CD14-positive monocyte (primary cell): ENCODE results near the gene ARRB1. TPM values are rescaled to one million over a fixed set of nuclear protein-coding genes. Genes with fewer than 3 reads are reported as not detected.

Experiments
- DNase-seq, 3 donors: peaks; one replicate each; pipeline ENCODE4 v3.0.0-alpha.2; 2011 to 2022
- H2AFZ ChIP-seq: 2 replicates; pipeline ENCODE4 v1.6.0; 2012; ENCODE audit warnings: mild to moderate bottlenecking, low read depth, low read length, inconsistent platforms; ENCODE audit not compliant: insufficient read depth, poor library complexity, severe bottlenecking
- H3K27ac ChIP-seq, 2 donors: 1 replicate in 1 of 2; 2 replicates in 1 of 2; pipeline ENCODE4 v1.5.1; 2012 to 2013; ENCODE audit warnings: low read length in 2 of 2, control low read depth in 1 of 2, inconsistent platforms in 1 of 2, low read depth in 1 of 2, mild to moderate bottlenecking in 1 of 2
- H3K27me3 ChIP-seq, 2 donors: one replicate each; pipeline versions ENCODE4 v1.6.0 to v1.6.1; 2011 to 2013; ENCODE audit warnings: low read length in 2 of 2; ENCODE audit not compliant: control insufficient read depth in 2 of 2, insufficient read depth in 2 of 2
- H3K36me3 ChIP-seq, 2 donors: replicated peaks in 1 of 2; 1 replicate in 1 of 2; 2 replicates in 1 of 2; pipeline versions ENCODE4 v1.5.1 to v1.6.1; 2012 to 2013; ENCODE audit warnings: low read length in 2 of 2, control low read depth in 1 of 2, inconsistent platforms in 1 of 2, mild to moderate bottlenecking in 1 of 2; ENCODE audit not compliant: insufficient read depth in 2 of 2, control insufficient read depth in 1 of 2
- H3K4me1 ChIP-seq, 2 donors: 1 replicate in 1 of 2; 2 replicates in 1 of 2; pipeline versions ENCODE4 v1.5.1 to v1.6.1; 2012 to 2013; ENCODE audit warnings: low read length in 2 of 2, control low read depth in 1 of 2, inconsistent platforms in 1 of 2, mild to moderate bottlenecking in 1 of 2, moderate library complexity in 1 of 2; ENCODE audit not compliant: insufficient read depth in 2 of 2, control insufficient read depth in 1 of 2
- H3K4me2 ChIP-seq: replicated peaks from 2 replicates; pipeline ENCODE3; 2012; ENCODE audit warnings: low read length, moderate library complexity, mild to moderate bottlenecking; ENCODE audit not compliant: poor library complexity, severe bottlenecking; ENCODE audit errors: extremely low read depth
- H3K4me3 ChIP-seq, 3 experiments: fragments of 200-600 bp in 1 of 3; sonication (generic) in 1 of 3; replicated peaks in 1 of 3; 1 replicate in 2 of 3; 2 replicates in 1 of 3; pipeline ENCODE4 v1.5.1; 2011 to 2013; ENCODE audit warnings: low read length in 3 of 3, mild to moderate bottlenecking in 3 of 3, control low read depth in 2 of 3, low read depth in 2 of 3, inconsistent platforms in 1 of 3, moderate library complexity in 1 of 3
- H3K79me2 ChIP-seq: 2 replicates; pipeline ENCODE4 v1.6.0; 2012; ENCODE audit warnings: mild to moderate bottlenecking, control low read depth, inconsistent platforms, low read length, moderate library complexity; ENCODE audit not compliant: insufficient read depth
- H3K9ac ChIP-seq: 2 replicates; pipeline ENCODE4 v1.6.0; 2017; ENCODE audit warnings: low read length, mild to moderate bottlenecking; ENCODE audit not compliant: insufficient read depth, poor library complexity, severe bottlenecking
- H3K9me3 ChIP-seq, 2 donors: replicated peaks in 1 of 2; 1 replicate in 1 of 2; 2 replicates in 1 of 2; pipeline versions ENCODE4 v1.5.1 to v1.6.1; 2012 to 2013; ENCODE audit warnings: low read length in 2 of 2, control low read depth in 1 of 2; ENCODE audit not compliant: control insufficient read depth in 1 of 2, insufficient read depth in 1 of 2
- H4K20me1 ChIP-seq: 2 replicates; pipeline ENCODE4 v1.6.0; 2012; ENCODE audit warnings: mild to moderate bottlenecking, low read length, control low read depth, moderate library complexity; ENCODE audit not compliant: insufficient read depth
- H3K27ac Mint-ChIP-seq, 7 donors: one replicate each; pipeline ENCODE4 v1.8.0; 2020; ENCODE audit warnings: mild to moderate bottlenecking in 7 of 7, mixed read lengths in 7 of 7, moderate library complexity in 6 of 7, inconsistent platforms in 2 of 7
- H3K27me3 Mint-ChIP-seq, 3 donors: one replicate each; pipeline ENCODE4 v1.8.0; 2021 to 2022; ENCODE audit warnings: low read depth in 3 of 3, mild to moderate bottlenecking in 3 of 3, mixed read lengths in 3 of 3, moderate library complexity in 3 of 3, inconsistent platforms in 1 of 3
- H3K36me3 Mint-ChIP-seq, 2 donors: one replicate each; pipeline ENCODE4 v1.8.0; 2020; ENCODE audit warnings: mixed read lengths in 2 of 2, inconsistent platforms in 1 of 2, mild to moderate bottlenecking in 1 of 2
- H3K4me1 Mint-ChIP-seq: one replicate; pipeline ENCODE4 v1.8.0; 2020; ENCODE audit warnings: mild to moderate bottlenecking, mixed read lengths
- H3K4me3 Mint-ChIP-seq, 2 donors: one replicate each; pipeline ENCODE4 v1.8.0; 2020; ENCODE audit warnings: mild to moderate bottlenecking in 2 of 2, mixed read lengths in 2 of 2, moderate library complexity in 1 of 2
- H3K9me3 Mint-ChIP-seq, 7 donors: one replicate each; pipeline ENCODE4 v1.8.0; 2020 to 2022; ENCODE audit warnings: mixed read lengths in 7 of 7, mild to moderate bottlenecking in 6 of 7, moderate library complexity in 6 of 7, inconsistent platforms in 2 of 7
- WGBS: methylation state at CpG from one replicate; pipeline ENCODE4 v1.1.5; 2013; ENCODE audit warnings: missing lambda C conversion rate; ENCODE audit not compliant: insufficient coverage; 5-methylcytosine and 5-hydroxymethylcytosine counted together
- intact Hi-C, 2 donors: fragments of 100-400 bp; cut with micrococcal nuclease; formaldehyde crosslinking; loops; one replicate each; pipeline versions ENCODE4 v1.15.0 to v1.15.1; 2023
- polyA plus RNA-seq, 3 donors: library from polyadenylated mRNA; depleted of rRNA in 1 of 3; unstranded in 2 of 3; stranded (reverse) in 1 of 3; fragments of 300-500 nt in 2 of 3; fragments of >200 nt in 1 of 3; fragmentation: Illumina TruSeq in 2 of 3; gene quantifications; 1 replicate in 2 of 3; 2 replicates in 1 of 3; pipeline ENCODE4 v1.2.3, GENCODE V29; 2012 to 2021
- TF ChIP-seq, protein P1 (sequence below): fragments of 200-600 bp; IDR thresholded peaks from one replicate; pipeline ENCODE4 v1.8.0; 2022; ENCODE audit warnings: antibody characterized with exemption, mild to moderate bottlenecking

ARRB1 gene
- polyA plus RNA-seq, 3 donors = 52.6 to 114 (median 66.5) TPM

DNA sequence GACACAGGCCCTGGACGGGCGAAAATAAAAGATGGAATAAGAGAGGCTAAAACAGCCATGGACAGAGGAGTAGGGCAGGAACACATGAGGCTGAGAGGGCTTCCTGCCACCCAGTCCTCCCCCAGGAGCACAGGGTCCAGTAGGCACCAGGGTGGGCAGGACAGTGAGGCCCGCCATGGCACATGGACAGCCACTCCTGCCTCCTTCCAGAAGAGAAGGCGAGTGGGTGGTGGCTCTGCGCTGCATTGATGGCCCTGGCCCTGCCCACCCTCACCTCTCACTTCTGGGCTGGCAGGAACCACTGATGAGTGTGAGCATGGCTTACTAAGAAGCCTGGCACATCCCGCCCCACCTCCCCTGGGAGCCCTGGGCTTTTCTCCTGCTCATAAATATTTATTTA, 59.7 kb downstream of the ARRB1 start:
- Mint-ChIP-seq H3K9me3 (no peaks in the 10 kb centered on the region), H3K36me3 (peaks cover 65 to 90% of the 10 kb centered on the region in 2 donors), H3K4me1 (peaks cover 8% of the 10 kb centered on the region), H3K27me3 (peaks cover 0 to 4% (median 1%) of the 10 kb centered on the region in 3 donors), H3K4me3 (no peak overlapping the region), H3K27ac (peak overlapping the region in 3 of 7 donors; percentile 33 to 57 (median 33))
- Histone ChIP-seq H3K27me3 (no peaks in the 10 kb centered on the region), H3K4me2 (no peak overlapping the region), H3K9me3 (no peaks in the 10 kb centered on the region), H3K4me3 (no peak overlapping the region), H3K27ac (no peak overlapping the region), H3K4me1 (no peaks in the 10 kb centered on the region), H3K9ac (no peak overlapping the region), H2AFZ (no peak overlapping the region), H3K36me3 (peaks cover 54 to 92% of the 10 kb centered on the region in 2 donors), H3K79me2 (peaks cover 79% of the 10 kb centered on the region), H4K20me1 (peaks cover 99% of the 10 kb centered on the region)
- 100% methylated on average over 1 of the region's 6 CpGs for WGBS
- no peak for DNase-seq
- intact Hi-C loops = no loop called here
- TF ChIP-seq, protein P1, sequence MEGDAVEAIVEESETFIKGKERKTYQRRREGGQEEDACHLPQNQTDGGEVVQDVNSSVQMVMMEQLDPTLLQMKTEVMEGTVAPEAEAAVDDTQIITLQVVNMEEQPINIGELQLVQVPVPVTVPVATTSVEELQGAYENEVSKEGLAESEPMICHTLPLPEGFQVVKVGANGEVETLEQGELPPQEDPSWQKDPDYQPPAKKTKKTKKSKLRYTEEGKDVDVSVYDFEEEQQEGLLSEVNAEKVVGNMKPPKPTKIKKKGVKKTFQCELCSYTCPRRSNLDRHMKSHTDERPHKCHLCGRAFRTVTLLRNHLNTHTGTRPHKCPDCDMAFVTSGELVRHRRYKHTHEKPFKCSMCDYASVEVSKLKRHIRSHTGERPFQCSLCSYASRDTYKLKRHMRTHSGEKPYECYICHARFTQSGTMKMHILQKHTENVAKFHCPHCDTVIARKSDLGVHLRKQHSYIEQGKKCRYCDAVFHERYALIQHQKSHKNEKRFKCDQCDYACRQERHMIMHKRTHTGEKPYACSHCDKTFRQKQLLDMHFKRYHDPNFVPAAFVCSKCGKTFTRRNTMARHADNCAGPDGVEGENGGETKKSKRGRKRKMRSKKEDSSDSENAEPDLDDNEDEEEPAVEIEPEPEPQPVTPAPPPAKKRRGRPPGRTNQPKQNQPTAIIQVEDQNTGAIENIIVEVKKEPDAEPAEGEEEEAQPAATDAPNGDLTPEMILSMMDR = no peak

DNA sequence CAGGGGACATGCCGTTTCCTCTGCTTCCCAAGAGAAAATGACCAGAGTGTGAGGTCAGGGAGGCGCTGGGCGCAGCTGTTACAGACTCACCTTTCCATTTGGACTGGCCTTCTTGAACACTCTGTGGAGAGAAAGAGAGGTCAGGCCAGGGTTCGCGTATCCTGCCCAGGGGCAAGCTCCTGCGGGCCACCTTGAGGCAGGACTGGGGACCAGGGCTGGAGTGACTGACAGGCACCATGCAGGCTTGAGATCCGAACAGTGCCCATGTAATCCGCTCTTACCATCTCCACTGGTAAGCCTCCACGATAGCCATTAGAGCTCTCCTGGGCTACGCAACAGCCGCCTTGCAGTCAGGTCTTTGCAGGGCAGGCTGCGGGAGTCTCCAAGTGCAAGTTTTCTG, 61.5 kb downstream of the ARRB1 start:
- H3K79me2 ChIP-seq = peaks cover 72% of the 10 kb centered on the region
- peaks cover 0 to 4% (median 1%) of the 10 kb centered on the region in 3 donors for H3K27me3 Mint-ChIP-seq
- H3K4me2 ChIP-seq = no peak overlapping the region
- peaks cover 69 to 92% of the 10 kb centered on the region in 2 donors for H3K36me3 ChIP-seq
- peaks cover 69 to 93% of the 10 kb centered on the region in 2 donors for H3K36me3 Mint-ChIP-seq
- intact Hi-C loops = no loop called here
- H4K20me1 ChIP-seq = peaks cover 99% of the 10 kb centered on the region
- WGBS = 98% methylated on average over 12 of the region's 12 CpGs
- H2AFZ ChIP-seq = no peak overlapping the region
- H3K27ac ChIP-seq = peak overlapping the region in 1 of 2 donors; percentile 41
- no peaks in the 10 kb centered on the region for H3K27me3 ChIP-seq
- no peaks in the 10 kb centered on the region for H3K9me3 ChIP-seq
- H3K9ac ChIP-seq = no peak overlapping the region
- no peak for DNase-seq
- no peak overlapping the region for H3K4me3 ChIP-seq
- TF ChIP-seq, protein P1 = no peak
- H3K4me3 Mint-ChIP-seq = no peak overlapping the region
- no peaks in the 10 kb centered on the region for H3K9me3 Mint-ChIP-seq
- H3K4me1 Mint-ChIP-seq = peaks cover 8% of the 10 kb centered on the region
- H3K27ac Mint-ChIP-seq = peak overlapping the region in 1 of 7 donors; percentile 53
- H3K4me1 ChIP-seq = no peaks in the 10 kb centered on the region
